HG03520 (cell line): ENCODE measurements around the gene CD248.

ENCODE experiments used
- ATAC-seq: cut with Tn5 transposase; IDR thresholded peaks from one replicate; pipeline ENCODE4 v1.9.1; 2021; ENCODE audit warnings: mild to moderate bottlenecking, moderate library complexity; ENCODE audit not compliant: unreplicated experiment

The CD248 gene

GRCh38 chr11:66340596-66341501, 24.0 kb upstream of the CD248 start:
- ATAC-seq, result no peak

GRCh38 chr11:66339686-66340483, 23.0 kb upstream of the CD248 start:
- no peak for ATAC-seq

- no peak for ATAC-seq
Observed at GRCh38 chr11:66339162-66339675, 22.4 kb upstream of the CD248 start.

GRCh38 chr11:66338276-66339161, 21.7 kb upstream of the CD248 start:
- ATAC-seq, result no peak

- ATAC-seq, result no peak
Observed at GRCh38 chr11:66337103-66337899, 20.5 kb upstream of the CD248 start.

- ATAC-seq, result peak; percentile 60
Observed at GRCh38 chr11:66336234-66337102, 19.6 kb upstream of the CD248 start, which contains the start of gene RIN1. TSS of gene RIN1 (minus strand) at chr11:66336434. CDS start at chr11:66336402, 32 bp downstream.

- no peak for ATAC-seq
Observed at GRCh38 chr11:66335531-66336233, 18.8 kb upstream of the CD248 start.

GRCh38 chr11:66334605-66335442, 18.0 kb upstream of the CD248 start:
- no peak for ATAC-seq

- no peak for ATAC-seq
Observed at GRCh38 chr11:66333896-66334604, 17.2 kb upstream of the CD248 start.

GRCh38 chr11:66333220-66333877, 16.5 kb upstream of the CD248 start:
- ATAC-seq, result no peak

GRCh38 chr11:66332371-66333219, 15.8 kb upstream of the CD248 start:
- no peak for ATAC-seq

- ATAC-seq, result no peak
Observed at GRCh38 chr11:66331542-66332370, 14.9 kb upstream of the CD248 start.

- ATAC-seq, result no peak
Observed at GRCh38 chr11:66330931-66331330, 14.1 kb upstream of the CD248 start.

GRCh38 chr11:66329165-66329673, 12.4 kb upstream of the CD248 start:
- no peak for ATAC-seq
